ENCODE data around the gene TNS3.

- TF ChIP-seq, protein P1, sequence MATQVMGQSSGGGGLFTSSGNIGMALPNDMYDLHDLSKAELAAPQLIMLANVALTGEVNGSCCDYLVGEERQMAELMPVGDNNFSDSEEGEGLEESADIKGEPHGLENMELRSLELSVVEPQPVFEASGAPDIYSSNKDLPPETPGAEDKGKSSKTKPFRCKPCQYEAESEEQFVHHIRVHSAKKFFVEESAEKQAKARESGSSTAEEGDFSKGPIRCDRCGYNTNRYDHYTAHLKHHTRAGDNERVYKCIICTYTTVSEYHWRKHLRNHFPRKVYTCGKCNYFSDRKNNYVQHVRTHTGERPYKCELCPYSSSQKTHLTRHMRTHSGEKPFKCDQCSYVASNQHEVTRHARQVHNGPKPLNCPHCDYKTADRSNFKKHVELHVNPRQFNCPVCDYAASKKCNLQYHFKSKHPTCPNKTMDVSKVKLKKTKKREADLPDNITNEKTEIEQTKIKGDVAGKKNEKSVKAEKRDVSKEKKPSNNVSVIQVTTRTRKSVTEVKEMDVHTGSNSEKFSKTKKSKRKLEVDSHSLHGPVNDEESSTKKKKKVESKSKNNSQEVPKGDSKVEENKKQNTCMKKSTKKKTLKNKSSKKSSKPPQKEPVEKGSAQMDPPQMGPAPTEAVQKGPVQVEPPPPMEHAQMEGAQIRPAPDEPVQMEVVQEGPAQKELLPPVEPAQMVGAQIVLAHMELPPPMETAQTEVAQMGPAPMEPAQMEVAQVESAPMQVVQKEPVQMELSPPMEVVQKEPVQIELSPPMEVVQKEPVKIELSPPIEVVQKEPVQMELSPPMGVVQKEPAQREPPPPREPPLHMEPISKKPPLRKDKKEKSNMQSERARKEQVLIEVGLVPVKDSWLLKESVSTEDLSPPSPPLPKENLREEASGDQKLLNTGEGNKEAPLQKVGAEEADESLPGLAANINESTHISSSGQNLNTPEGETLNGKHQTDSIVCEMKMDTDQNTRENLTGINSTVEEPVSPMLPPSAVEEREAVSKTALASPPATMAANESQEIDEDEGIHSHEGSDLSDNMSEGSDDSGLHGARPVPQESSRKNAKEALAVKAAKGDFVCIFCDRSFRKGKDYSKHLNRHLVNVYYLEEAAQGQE (IDR thresholded peaks at IDR 0.05; ENCODE audit: insufficient read depth in 1 of 2, low read depth in 2 of 2, low read length in 1 of 2), result no peak
- TF ChIP-seq, protein P2, sequence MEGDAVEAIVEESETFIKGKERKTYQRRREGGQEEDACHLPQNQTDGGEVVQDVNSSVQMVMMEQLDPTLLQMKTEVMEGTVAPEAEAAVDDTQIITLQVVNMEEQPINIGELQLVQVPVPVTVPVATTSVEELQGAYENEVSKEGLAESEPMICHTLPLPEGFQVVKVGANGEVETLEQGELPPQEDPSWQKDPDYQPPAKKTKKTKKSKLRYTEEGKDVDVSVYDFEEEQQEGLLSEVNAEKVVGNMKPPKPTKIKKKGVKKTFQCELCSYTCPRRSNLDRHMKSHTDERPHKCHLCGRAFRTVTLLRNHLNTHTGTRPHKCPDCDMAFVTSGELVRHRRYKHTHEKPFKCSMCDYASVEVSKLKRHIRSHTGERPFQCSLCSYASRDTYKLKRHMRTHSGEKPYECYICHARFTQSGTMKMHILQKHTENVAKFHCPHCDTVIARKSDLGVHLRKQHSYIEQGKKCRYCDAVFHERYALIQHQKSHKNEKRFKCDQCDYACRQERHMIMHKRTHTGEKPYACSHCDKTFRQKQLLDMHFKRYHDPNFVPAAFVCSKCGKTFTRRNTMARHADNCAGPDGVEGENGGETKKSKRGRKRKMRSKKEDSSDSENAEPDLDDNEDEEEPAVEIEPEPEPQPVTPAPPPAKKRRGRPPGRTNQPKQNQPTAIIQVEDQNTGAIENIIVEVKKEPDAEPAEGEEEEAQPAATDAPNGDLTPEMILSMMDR (IDR thresholded peaks at IDR 0.05), result no peak
Measured at GRCh38 chr7:47451851-47452205, 130.1 kb downstream of the TNS3 start.
